ENCODE results near the gene LRRC61. TPM values are rescaled to one million over a fixed set of nuclear protein-coding genes. Genes with fewer than 3 reads are reported as not detected.

Gene LRRC61
- total and polyA plus RNA-seq, 11 donors: 1.8 to 9.4 (median 4.6) TPM

DNA sequence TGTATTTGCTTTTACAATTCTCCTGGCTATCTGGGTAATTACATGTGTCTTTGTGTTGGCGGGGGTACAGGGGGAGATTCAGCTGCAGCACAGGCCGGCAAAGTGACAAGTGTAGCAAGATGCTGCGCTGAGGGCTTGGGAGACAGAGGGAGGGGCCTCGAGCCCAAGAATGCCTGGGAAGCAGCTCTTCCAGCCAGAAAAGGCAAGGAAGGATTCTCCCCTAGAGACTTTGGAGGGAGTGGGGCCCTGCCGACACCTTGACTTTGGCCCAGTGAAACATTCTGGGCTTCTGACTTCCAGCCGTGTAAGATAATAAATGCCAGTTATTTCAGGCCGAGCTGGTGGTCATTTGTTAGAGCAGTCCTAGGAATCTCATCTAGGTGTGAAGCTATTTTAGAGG, 38.2 kb downstream of the LRRC61 start:
- no peak overlapping the region for H3K4me3 ChIP-seq
- DNase-seq (no peak), ATAC-seq (no peak)
- H3K36me3 ChIP-seq: no peaks in the 10 kb centered on the region
- H3K4me1 ChIP-seq: peaks cover 0 to 35% (median 0%) of the 10 kb centered on the region in 12 donors
- intact Hi-C loops (cut with DNase I): loop anchor here in 1 of 10 donors (5.0 kb wide), 1 partner anchor 46 kb away; a partner anchor contains a TSS
- TF ChIP-seq, protein P1, sequence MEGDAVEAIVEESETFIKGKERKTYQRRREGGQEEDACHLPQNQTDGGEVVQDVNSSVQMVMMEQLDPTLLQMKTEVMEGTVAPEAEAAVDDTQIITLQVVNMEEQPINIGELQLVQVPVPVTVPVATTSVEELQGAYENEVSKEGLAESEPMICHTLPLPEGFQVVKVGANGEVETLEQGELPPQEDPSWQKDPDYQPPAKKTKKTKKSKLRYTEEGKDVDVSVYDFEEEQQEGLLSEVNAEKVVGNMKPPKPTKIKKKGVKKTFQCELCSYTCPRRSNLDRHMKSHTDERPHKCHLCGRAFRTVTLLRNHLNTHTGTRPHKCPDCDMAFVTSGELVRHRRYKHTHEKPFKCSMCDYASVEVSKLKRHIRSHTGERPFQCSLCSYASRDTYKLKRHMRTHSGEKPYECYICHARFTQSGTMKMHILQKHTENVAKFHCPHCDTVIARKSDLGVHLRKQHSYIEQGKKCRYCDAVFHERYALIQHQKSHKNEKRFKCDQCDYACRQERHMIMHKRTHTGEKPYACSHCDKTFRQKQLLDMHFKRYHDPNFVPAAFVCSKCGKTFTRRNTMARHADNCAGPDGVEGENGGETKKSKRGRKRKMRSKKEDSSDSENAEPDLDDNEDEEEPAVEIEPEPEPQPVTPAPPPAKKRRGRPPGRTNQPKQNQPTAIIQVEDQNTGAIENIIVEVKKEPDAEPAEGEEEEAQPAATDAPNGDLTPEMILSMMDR (IDR thresholded peaks at IDR 0.05): no peak
- TF ChIP-seq POLR2A (IDR thresholded peaks at IDR 0.05): no peak
- no peaks in the 10 kb centered on the region for H3K27me3 ChIP-seq
- H3K27ac ChIP-seq: no peak overlapping the region
- no peaks in the 10 kb centered on the region for H3K9me3 ChIP-seq
- 52 to 59% (median 57%) methylated on average over 7 of the region's 7 CpGs for WGBS, 4 donors

DNA sequence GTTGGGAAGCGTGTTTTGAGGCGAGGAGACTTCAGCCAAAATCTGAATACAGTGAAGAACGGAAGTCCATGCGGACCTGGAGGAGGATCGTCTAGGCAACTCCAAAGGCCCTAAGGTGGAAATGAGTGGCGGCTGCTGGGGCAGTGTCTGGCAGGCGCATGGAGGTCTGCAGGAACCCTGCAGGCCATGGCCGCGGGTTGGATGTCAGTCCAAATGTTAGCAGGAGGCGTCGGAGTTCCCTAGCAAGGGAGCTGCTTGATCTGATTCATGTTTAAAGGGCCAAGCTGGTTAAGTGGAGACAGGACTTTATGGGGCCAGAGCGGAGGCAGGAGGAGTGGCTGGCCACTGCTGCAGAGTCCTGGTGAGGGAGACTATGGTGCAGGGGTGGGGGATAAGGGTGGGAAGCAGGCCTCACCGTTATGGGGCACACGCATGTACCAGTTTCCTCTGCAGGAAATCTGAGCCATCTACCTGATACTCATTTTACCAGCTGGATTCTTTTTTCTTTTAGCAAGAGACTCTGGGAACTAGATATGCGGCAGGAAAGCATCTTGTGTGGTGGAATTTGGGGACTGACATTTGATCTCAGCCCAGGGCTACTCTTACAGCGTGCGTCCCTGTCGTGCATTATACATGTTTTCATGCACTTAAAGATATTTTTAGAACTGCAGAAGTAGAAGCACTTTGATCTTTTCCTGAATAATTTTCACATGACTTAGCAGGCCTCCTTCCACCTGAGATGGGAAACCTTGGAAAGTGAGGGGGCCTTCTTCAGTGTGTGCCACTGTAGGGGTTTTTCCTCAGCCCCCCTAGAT, 38.9 kb downstream of the LRRC61 start:
- Histone ChIP-seq H3K9me3 (no peaks in the 10 kb centered on the region), H3K4me3 (no peak overlapping the region), H3K27ac (no peak overlapping the region), H3K27me3 (no peaks in the 10 kb centered on the region), H3K36me3 (no peaks in the 10 kb centered on the region), H3K4me1 (peaks cover 0 to 31% (median 0%) of the 10 kb centered on the region in 12 donors)
- no peak for DNase-seq
- peak in 1 of 4 donors; percentile 33 for ATAC-seq
- TF ChIP-seq, protein P1 (IDR thresholded peaks at IDR 0.05): no peak
- no peak for TF ChIP-seq POLR2A (IDR thresholded peaks at IDR 0.05)
- intact Hi-C loops (cut with DNase I): loop anchor here in 1 of 10 donors (5.0 kb wide), 1 partner anchor 45 kb away; a partner anchor contains a TSS
- 62 to 64% (median 63%) methylated on average over 18 of the region's 18 CpGs for WGBS, 4 donors

DNA sequence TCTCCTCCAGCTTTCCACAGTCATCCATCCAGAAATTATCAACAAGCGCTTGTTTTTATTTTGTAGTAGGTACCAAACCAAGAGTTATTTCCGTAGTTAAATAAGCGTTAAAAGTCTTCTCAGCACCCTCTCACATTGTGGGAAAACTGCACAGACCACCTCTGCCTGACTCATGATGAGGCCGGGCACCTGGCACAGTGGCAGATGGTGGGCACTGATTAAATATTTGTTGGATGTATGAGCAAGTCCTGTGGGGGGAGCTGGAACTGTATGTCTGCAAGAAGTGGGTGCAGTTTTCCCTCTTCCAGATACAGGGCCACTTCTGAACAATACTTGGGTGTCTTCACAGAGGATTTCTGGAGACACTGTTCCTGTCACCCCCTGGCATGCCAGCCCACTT, 40.2 kb downstream of the LRRC61 start:
- Histone ChIP-seq H3K4me3 (no peak overlapping the region), H3K27me3 (no peaks in the 10 kb centered on the region), H3K27ac (no peak overlapping the region), H3K4me1 (peaks cover 0 to 31% (median 9%) of the 10 kb centered on the region in 12 donors), H3K36me3 (no peaks in the 10 kb centered on the region), H3K9me3 (no peaks in the 10 kb centered on the region)
- WGBS, 4 donors: 88 to 94% (median 92%) methylated on average over 4 of the region's 4 CpGs
- no peak for TF ChIP-seq POLR2A (IDR thresholded peaks at IDR 0.05)
- TF ChIP-seq, protein P1 (IDR thresholded peaks at IDR 0.05): no peak
- intact Hi-C loops (cut with DNase I): loop anchor here in 1 of 10 donors (5.0 kb wide), 1 partner anchor 44 kb away; a partner anchor contains a TSS
- DNase-seq: no peak
- no peak for ATAC-seq

DNA sequence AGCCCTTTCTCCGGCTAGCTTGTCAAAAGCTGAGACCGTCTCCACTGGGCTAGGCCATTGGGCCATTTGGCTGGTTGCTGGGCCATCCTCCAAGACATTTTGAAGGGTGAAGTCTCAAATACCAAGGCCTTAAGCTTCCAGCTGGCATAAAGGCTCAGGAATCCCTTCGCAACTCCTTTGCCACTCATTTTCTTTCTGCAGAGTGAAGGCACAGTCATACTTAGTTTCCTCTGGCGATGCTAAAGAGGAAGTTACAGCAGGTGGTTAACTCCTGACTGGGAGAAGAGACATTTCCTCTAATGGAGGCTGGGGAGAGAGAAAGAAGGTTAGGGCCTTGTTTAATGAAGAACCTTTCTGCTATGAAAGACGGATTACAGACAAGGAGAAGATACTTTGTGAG, 40.7 kb downstream of the LRRC61 start:
- Histone ChIP-seq H3K9me3 (no peaks in the 10 kb centered on the region), H3K4me1 (peaks cover 0 to 31% (median 10%) of the 10 kb centered on the region in 12 donors), H3K27ac (no peak overlapping the region), H3K4me3 (no peak overlapping the region), H3K27me3 (no peaks in the 10 kb centered on the region), H3K36me3 (no peaks in the 10 kb centered on the region)
- TF ChIP-seq POLR2A (IDR thresholded peaks at IDR 0.05): no peak
- TF ChIP-seq, protein P1 (IDR thresholded peaks at IDR 0.05): no peak
- ATAC-seq (no peak), DNase-seq (no peak)
- WGBS, 4 donors: 69 to 83% (median 76%) methylated on average over 4 to 5 of the region's 5 CpGs
- intact Hi-C loops (cut with DNase I): loop anchor here in 1 of 10 donors (5.0 kb wide), 1 partner anchor 43 kb away; a partner anchor contains a TSS
